Brain microvascular endothelial cell (primary cell): ENCODE data around the gene RTCA.
"Not testable (repeated sequence)": the region's sequence is repeated elsewhere in the genome, so short reads cannot be mapped to it uniquely, and the experiment has no call there.

Experiments used
- DNase-seq: peaks from one replicate; pipeline ENCODE4 v3.0.0-alpha.2; 2020
- H3K27ac ChIP-seq: fragments of 250-450 bp; sonication (Bioruptor Pico); 2 replicates; pipeline ENCODE4 v1.5.1; 2020; ENCODE audit warnings: mild to moderate bottlenecking, moderate library complexity
- H3K27me3 ChIP-seq: fragments of 250-450 bp; sonication (Bioruptor Pico); replicated peaks from 2 replicates; pipeline ENCODE4 v1.5.1; 2020; ENCODE audit warnings: mild to moderate bottlenecking
- H3K36me3 ChIP-seq: fragments of 250-450 bp; sonication (Bioruptor Pico); replicated peaks from 2 replicates; pipeline ENCODE4 v1.5.1; 2020; ENCODE audit warnings: mild to moderate bottlenecking
- H3K4me3 ChIP-seq: 2 replicates; pipeline ENCODE4 v1.5.1; 2011; ENCODE audit warnings: low read depth, mild to moderate bottlenecking, control low read depth, low read length, moderate library complexity
- in situ Hi-C: cut with HindIII; loops from 2 replicates; pipeline ENCODE4 v1.10.0; 2017; ENCODE audit warnings: low sequenced_read_pairs, low pct_ligation_motif_present
- TF ChIP-seq, protein P1 (sequence below): IDR thresholded peaks from 2 replicates; pipeline ENCODE4 v1.5.1; 2011; ENCODE audit warnings: low read depth, mild to moderate bottlenecking, moderate library complexity, low read length, control low read depth, inconsistent platforms; ENCODE audit errors: missing control alignments

Gene RTCA

DNA sequence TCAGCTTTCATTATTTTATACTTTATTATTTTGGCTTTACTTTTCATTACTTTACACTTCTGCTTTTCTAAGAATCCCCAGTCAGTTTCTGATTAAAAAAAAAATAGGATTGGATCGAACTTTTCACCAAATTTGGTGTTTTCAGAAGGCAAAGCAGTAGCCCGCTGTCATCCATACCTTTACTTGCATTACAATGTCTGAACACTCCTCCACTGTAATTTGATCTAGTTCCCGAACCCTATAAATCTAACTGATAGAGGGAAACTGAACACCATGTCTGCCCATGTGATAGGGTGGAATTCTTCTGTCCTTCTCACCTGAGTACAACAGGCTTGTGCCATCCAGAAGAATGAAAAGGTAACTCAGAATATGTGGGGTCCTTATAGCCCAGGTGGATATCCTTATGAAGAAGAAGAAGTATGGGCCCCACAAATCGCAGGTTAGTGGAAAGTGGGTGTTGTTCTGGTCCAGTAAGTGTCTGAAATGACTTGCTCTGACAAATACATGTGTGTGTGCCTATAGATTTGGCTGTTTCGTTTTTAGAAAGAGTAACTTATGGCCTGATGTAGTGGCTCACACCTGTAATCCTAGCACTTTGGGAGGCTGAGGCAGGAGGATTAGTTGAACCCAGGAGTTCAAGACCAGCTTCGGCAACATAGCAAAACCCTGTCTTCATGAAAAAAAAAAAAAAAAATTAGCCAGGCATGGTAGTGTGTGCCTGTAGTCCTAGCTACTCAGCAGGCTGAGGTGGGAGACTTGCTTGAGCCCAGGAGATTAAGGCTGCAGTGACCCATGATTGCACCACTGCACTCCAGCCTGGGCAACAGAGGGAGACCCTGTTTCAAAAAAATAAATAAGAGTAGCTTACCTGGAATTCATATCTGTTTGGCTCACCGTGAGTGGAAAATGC, 59.7 kb downstream of the RTCA start:
- Histone ChIP-seq H3K27ac (no peak overlapping the region), H3K4me3 (no peak overlapping the region), H3K36me3 (no peaks in the 10 kb centered on the region), H3K27me3 (no peaks in the 10 kb centered on the region)
- no peak for DNase-seq
- in situ Hi-C loops = no loop called here
- TF ChIP-seq, protein P1, sequence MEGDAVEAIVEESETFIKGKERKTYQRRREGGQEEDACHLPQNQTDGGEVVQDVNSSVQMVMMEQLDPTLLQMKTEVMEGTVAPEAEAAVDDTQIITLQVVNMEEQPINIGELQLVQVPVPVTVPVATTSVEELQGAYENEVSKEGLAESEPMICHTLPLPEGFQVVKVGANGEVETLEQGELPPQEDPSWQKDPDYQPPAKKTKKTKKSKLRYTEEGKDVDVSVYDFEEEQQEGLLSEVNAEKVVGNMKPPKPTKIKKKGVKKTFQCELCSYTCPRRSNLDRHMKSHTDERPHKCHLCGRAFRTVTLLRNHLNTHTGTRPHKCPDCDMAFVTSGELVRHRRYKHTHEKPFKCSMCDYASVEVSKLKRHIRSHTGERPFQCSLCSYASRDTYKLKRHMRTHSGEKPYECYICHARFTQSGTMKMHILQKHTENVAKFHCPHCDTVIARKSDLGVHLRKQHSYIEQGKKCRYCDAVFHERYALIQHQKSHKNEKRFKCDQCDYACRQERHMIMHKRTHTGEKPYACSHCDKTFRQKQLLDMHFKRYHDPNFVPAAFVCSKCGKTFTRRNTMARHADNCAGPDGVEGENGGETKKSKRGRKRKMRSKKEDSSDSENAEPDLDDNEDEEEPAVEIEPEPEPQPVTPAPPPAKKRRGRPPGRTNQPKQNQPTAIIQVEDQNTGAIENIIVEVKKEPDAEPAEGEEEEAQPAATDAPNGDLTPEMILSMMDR = no peak

DNA sequence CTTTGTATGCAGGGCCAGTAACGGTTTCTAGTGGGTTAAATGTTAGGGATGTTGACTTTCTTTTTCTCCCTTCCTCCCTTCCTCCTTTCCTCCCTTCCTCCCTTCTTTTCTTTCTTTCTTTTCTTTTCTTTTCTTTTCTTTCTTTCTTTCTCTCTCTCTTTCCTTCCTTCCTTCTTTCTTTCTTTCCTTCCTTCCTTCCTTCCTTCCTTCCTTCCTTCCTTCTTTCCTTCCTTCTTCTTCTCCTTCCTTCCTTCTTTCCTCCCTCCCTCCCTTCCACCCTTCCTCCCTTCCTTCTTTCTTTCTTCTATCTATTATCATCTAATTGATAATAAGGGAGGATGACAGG, 60.3 kb downstream of the RTCA start:
- in situ Hi-C loops, H3K36me3 ChIP-seq, DNase-seq, H3K27ac ChIP-seq, H3K4me3 ChIP-seq, H3K27me3 ChIP-seq: not testable (repeated sequence)

DNA sequence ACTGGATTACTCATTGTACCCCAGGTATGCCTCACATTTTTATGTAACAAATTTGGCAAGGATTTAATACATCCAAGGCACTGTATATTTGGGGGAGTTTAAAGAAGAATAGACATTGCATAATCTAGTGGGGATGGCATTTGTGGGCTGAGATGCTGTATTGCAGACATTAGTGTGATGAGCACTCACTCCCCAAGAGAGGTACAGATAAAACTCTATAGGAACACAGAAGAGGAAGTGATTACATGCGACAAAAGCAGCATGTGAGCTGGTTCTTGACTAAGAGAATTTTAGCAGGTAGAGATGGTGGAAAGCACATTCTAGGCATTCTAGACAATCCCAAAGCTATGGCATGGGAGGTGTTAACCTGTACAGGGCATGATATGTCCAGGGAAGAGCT, 62.1 kb downstream of the RTCA start:
- no peak overlapping the region for H3K4me3 ChIP-seq
- no peaks in the 10 kb centered on the region for H3K36me3 ChIP-seq
- in situ Hi-C loops = no loop called here
- no peak overlapping the region for H3K27ac ChIP-seq
- no peaks in the 10 kb centered on the region for H3K27me3 ChIP-seq
- no peak for DNase-seq
- TF ChIP-seq, protein P1 = no peak

DNA sequence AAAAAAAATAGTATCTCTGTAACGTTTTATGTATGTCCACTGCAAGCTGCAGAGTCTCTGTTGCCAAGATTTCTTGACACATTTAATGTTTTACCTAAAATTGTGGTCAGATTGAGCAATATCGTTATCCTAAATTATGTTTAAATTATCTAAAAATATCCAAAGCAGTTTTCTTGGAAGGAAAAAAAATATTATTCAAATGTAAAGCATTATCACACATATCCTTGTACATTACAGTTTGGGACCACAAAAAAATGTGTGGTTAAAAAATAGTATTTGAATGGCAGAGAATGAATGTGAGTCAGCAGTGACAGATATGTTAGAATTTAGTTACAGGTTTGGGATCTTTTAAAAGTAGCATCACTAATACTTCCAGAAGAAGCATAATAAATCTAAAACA, 65.1 kb downstream of the RTCA start:
- H3K27ac ChIP-seq, DNase-seq, in situ Hi-C loops, H3K4me3 ChIP-seq, H3K27me3 ChIP-seq, H3K36me3 ChIP-seq: not testable (repeated sequence)

DNA sequence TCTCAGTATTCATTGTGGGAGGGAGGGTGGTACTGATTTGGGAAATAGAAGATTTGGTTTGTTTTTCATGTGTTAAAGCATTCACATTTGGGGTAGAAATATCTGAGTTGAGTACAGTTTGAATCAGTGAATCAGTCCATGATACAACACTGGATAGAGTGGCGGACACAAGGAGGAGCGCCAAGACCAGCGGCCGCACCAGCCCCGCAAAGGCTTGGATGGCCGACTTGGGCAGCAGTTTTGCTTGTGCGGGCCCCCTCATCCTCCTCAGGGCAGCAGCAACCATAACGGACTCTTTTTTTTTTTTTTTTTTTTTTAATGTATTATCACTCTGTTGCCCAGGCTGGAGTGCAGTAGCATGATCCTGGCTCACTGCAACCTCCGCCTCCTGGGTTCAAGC, 66.3 kb downstream of the RTCA start:
- Histone ChIP-seq H3K27ac (no peak overlapping the region), H3K27me3 (no peaks in the 10 kb centered on the region), H3K36me3 (no peaks in the 10 kb centered on the region), H3K4me3 (no peak overlapping the region)
- in situ Hi-C loops = no loop called here
- DNase-seq = no peak
- TF ChIP-seq, protein P1 = no peak

DNA sequence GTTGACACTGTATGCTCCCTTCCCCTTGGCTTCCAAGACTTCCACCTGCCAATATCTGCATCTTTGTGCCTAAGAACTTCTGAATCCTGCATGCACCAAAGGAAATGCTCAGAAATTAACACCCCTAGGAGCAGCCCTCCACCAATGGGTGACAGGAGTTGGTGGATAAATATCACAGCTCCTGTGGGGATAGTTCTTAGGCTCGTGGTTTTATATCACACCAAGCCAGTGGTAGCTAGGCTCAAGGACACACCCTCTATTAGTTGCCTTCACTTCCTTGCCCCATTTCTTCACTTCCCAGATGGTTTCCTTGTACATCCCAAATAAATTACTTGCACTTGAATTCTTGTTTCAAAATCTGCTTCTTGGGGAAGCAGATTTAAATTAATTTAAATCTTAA, 69.4 kb downstream of the RTCA start:
- no peaks in the 10 kb centered on the region for H3K36me3 ChIP-seq
- H3K27me3 ChIP-seq = no peaks in the 10 kb centered on the region
- in situ Hi-C loops = no loop called here
- TF ChIP-seq, protein P1 = no peak
- no peak overlapping the region for H3K4me3 ChIP-seq
- DNase-seq = no peak
- no peak overlapping the region for H3K27ac ChIP-seq

DNA sequence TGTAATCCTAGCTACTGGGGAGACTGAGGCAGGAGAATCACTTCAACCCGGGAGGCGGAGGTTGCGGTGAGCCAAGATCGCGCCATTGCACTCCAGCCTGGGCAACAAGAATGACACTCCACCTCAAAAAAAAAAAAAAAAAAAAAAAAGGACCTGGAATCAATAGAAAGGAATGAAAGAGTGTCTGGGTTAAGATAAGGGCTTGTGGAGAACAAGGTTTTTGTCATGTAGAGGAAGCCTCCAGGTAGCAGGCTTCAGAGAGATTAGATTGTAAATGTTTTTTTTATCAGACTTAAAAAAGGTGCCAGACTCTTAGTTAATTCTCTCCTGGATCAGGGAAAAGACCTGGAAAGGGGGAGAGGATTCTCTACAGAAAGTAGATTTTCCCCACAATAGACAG, 71.9 kb downstream of the RTCA start:
- in situ Hi-C loops, H3K4me3 ChIP-seq, H3K36me3 ChIP-seq, H3K27ac ChIP-seq, H3K27me3 ChIP-seq, DNase-seq: not testable (repeated sequence)

DNA sequence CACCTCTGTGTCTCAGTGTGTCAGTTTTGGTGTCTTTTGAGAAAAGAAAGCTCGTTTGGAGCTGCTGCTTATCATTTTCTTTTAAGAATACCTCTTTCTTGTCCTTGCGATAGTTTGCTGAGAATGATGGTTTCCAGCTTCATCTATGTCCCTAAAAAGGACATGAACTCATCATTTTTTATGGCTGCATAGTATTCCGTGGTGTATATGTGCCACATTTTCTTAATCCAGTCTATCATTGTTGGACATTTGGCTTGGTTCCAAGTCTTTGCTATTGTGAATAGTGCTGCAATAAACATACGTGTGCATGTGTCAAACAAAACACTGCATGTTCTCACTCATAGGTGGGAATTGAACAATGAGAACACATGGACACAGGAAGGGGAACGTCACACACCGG, 73.7 kb downstream of the RTCA start:
- in situ Hi-C loops = not testable (repeated sequence)

More for the DNA sequence above, 73.7 kb downstream of the RTCA start:
- not testable (repeated sequence) for H3K27me3 ChIP-seq, H3K4me3 ChIP-seq, H3K36me3 ChIP-seq, H3K27ac ChIP-seq, DNase-seq
